Mesenteric fat pad (tissue), 1 donor: ENCODE measurements around the gene DNAJC7. TPM values are rescaled to one million over a fixed set of nuclear protein-coding genes. Genes with fewer than 3 reads are reported as not detected.
A peak's percentile ranks its signal among the peaks of the same experiment; 100 is the strongest.

Source experiments
- DNase-seq: peaks from one replicate; pipeline ENCODE4 v3.0.0-alpha.2; 2020; ENCODE audit warnings: low spot score
- total RNA-seq: library from RNA; stranded (reverse); fragmentation: NEBNext Ultra II Directional; extraction: Animal tissue kit (Norgen Biotek cat#: 25700); gene quantifications from one replicate; pipeline ENCODE4 v1.2.1, GENCODE V29; 2021
- donor health status: DM: yes; HTN: yes; CAD: no.

The DNAJC7 gene
- total RNA-seq, 1 donor from 2014 or later: 74.8 TPM

DNA sequence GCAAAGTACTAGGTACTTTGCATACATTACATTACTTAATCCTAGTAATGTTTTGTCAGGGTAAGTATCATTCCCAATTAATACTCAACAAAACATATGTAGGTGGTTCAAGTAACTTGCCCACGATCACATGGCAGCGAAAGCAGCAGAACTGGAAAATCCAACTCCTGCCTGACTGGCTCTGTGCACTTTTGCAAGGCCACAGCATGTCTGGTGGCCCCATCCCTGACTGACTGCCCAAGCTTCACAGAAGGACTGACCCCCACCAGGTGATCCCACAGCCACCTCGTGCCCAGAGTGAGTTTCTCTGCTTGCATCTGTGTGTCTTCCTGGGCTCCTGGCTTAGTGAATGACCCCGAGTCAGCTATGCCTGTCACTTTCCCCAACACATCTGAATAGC is 39.2 kb downstream of the DNAJC7 start:
- DNase-seq: no peak

DNA sequence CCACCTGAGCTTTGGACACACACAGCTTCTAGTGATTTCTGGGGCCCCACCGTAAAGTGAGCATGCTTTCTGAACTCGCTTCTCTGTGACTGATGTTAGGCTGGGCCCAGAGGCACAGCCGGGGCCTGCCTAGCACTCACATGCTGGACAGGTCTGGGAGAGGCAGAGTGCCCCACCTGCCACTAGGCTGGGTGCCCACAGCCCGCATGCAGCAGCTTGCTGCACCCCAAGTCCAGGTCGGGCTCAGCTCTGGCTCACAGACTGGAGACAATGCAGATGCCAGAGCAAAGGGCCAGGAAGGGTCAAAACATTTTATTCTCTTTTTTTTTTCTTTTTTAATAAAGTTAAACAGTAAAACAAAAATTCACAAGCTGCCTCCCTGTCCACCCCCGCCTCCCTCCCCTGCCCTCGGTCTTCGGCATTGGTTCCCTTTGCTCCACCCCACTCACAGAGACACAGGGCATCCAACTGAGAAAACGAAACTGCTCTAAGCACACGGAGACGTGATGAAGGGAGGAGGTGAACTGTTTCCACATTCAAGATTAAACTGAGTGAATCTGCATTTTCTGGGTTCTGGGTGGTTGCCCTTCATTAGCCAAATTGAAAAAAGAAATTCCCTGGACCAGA is 41.0 kb downstream of the DNAJC7 start:
- DNase-seq: no peak

DNA sequence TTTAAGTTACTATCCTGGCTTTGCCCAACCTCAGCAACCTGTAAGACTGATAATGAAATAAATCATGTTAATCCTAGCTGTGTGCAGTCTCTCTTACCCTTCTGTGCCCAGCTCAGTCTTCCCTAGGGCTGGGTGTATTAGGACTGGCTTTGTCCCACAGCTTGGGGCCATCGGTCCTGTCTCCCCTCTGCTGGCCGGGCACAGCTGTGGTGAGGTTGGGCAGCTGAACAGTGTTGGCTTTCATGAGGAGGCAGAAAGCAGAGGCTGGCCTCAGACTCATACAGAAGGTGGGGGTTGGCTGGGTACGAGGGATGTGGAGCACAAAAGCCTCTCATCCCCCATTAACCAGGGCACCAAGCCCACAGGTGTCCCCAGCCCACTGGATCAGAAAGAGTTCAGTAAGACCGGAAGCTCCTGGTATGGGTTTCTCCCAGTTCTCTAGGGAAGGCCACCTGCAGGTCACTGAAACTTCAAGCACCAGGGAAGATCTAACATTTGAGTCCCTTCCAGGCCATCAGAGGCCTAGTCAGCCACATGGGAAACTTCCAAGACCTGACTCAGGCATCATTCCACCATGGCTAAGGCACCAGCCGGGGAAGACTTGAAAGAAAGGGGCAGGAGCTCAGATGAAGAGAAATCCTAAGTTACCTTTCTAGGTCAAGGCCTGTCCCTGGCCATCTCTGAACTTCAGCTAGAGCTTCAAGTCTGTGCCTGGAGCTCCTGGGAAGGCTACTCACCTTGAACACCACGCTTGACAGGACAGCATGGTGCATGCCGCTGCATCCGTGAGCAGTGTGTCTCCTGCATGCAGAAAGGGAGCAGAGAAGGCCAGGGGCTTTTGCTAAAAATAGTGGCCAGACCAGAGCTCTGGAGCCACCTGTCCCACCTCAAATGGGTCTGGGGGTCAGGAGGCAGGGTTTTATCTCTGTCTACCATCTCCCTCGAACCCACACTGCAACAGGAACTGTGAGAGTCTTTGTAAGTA is 41.8 kb downstream of the DNAJC7 start:
- no peak for DNase-seq

DNA sequence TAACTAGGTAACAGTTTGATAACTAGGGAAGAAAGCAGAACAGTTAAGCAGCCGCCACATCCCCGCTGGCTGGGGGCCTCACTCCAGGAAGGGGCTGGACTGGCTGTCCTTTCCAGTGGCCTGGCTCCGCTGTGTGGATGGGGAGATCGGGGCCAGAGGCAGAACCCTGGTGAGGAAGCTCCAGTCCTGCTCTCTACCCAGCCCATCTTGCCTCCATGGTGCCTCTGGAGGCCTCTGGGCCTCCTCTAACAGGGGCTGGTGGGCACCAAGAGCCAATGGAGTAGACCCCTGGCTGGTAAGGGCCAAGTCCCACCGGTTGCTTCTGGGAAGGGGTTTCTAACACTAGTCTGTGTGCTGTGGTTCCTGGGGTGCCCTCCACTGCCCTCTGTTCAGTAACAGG is 42.6 kb downstream of the DNAJC7 start:
- no peak for DNase-seq

DNA sequence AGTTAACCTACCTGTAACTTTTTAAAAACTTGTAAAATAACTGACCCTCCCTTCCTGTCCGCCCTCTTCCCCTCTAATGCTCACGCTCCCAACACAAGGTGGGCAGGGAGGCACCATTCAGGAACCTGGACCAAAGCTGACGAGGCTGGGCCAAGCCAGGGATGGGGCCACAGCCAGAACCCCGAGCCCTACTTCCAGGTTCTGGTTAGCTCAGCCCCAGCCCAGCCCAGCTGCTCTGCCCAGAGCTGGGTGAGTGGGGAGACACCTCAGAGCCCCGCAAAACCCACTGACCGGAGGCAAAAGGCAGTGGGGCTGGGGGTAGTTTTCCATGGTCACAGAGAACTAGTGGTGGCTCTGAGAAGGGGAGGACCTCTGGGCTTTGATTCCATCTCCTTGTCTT is 43.2 kb downstream of the DNAJC7 start:
- no peak for DNase-seq

DNA sequence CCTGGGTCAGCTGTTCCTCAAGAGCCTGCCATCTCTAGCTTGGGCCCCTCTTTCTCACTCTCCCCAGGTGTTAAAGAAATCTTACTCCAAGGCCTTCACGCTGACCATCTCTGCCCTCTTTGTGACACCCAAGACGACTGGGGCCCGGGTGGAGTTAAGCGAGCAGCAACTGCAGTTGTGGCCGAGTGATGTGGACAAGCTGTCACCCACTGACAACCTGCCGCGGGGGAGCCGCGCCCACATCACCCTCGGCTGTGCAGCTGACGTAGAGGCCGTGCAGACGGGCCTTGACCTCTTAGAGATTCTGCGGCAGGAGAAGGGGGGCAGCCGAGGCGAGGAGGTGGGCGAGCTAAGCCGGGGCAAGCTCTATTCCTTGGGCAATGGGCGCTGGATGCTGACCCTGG is 43.8 kb downstream of the DNAJC7 start:
- no peak for DNase-seq

DNA sequence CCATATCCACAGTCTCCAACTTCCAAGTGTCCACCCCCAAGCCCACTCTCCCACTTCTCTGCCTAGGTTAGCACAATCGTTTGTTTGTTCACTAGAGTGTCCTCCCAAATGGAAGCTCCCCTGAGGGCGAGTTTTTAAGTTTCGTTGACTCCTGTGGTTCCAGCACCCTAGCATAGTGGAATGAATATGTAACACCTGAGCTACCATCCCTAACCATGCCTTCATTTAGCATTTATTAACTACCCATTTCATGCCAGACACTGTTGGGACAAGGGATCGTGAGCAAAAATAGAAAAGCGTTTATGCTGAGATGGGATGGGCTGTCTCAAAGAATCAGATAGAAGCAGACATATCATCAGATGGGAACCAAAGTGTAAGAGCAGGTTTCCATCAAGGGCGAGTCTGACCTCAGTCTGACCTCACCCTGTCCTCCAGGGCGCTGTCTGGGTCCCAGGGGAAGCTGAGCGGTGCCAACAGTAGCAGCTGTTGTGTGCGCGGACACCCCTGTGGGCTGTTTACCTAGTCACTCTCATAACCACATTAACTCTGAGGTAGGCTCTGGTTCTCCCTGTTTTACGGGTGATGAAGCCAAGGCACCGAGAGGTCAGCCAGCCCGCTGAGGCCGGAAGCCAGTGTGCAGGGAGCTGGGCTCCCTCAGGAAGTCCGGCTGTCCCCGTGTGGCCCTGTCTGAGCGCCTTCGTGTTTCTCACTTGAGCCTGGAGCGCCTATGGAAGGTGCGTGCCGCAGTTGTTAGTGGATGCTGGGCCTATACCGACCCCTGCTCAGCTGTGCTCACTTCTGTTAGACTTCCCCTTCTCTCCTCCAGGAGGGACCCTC is 44.5 kb downstream of the DNAJC7 start:
- no peak for DNase-seq

DNA sequence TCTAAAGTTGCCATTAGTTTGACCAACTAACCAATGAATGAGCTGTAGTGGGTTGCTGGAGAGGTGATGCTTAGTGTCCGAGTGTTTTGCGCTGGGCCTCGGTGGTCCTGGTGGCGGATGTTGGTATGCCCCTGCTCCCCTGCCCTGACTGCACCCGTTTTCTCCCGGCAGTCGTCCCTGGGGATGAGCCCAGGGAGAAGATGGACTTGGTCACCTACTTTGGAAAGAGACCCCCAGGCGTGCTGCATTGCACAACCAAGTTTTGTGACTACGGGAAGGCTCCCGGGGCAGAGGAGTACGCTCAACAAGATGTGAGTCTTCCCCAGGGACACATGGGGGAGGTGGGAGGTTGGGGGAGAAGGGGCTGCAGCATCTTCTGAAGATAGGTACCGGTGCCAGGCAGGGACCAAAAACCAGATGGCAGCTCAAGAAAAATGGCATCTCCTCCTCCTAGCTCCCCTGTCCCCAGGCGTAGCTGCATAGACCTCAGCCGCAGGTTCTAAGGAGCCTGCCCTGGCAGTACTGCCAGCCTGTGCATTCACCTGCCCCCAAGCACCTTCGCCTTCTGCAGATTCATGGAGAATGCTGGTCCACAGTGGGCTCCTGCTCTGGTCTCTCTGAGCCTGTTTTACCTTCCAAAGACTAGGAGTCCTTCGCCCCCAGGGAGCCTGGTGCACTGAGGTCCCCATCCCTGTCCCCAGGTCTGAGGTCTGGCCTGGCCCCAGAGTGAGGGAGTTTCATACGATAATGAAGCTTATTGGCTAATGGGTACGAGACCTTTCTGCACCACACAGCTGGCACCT is 45.3 kb downstream of the DNAJC7 start:
- no peak for DNase-seq

DNA sequence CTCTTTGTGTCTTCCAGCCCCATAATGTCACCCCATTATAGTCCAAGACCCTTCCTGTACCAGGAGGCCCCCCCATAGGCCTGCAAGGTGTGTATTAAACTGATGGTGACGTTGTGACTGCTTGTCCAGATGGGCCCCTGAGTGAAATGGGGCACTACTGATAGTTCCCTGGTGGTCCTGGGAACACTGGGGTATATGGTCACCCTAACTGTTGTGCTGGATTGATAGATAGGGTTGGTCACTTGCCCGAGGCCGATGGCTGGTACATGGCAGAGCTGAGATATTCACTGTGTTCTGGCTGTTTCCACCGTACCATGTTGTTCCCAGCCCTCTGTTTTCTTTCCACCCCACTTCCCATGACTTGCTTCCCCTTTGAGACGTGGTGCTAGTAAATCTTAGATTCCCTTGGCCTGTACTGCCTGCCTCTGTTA is 46.3 kb downstream of the DNAJC7 start:
- no peak for DNase-seq

DNA sequence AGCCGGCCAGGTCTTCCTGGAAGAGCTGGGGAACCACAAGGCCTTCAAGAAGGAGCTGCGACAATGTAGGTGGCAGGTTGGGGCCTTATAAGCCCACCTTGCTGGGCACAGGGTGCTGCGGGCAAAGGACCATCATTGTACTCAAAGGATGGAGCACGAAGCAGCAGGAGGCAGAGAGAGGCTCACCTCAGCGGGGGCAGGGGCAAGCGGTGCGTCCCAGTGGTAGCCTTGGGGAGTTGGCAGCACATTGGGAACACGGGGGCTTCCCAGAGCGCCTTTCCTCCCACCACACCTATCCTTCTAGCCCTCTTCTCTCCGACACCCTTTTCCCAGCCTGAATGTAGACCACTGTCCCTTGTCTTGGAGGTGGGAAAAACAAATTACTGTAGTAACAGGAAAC is 48.6 kb downstream of the DNAJC7 start:
- DNase-seq: no peak

DNA sequence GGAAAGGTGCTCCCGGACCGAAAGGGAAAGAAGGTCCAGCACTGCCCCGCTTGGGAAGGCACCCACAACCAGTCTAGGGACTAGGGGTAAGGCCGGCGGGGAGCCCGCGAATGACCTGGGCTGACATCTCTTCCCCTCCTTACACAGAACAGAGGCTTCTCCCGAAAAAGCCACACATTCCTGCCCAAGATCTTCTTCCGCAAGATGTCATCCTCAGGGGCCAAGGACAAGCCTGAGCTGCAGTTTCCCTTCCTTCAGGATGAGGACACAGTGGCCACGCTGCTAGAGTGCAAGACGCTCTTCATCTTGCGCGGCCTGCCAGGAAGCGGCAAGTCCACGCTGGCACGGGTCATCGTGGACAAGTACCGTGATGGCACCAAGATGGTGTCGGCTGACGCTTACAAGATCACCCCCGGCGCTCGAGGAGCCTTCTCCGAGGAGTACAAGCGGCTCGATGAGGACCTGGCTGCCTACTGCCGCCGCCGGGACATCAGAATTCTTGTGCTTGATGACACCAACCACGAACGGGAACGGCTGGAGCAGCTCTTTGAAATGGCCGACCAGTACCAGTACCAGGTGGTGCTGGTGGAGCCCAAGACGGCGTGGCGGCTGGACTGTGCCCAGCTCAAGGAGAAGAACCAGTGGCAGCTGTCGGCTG is 49.2 kb downstream of the DNAJC7 start:
- DNase-seq: no peak

DNA sequence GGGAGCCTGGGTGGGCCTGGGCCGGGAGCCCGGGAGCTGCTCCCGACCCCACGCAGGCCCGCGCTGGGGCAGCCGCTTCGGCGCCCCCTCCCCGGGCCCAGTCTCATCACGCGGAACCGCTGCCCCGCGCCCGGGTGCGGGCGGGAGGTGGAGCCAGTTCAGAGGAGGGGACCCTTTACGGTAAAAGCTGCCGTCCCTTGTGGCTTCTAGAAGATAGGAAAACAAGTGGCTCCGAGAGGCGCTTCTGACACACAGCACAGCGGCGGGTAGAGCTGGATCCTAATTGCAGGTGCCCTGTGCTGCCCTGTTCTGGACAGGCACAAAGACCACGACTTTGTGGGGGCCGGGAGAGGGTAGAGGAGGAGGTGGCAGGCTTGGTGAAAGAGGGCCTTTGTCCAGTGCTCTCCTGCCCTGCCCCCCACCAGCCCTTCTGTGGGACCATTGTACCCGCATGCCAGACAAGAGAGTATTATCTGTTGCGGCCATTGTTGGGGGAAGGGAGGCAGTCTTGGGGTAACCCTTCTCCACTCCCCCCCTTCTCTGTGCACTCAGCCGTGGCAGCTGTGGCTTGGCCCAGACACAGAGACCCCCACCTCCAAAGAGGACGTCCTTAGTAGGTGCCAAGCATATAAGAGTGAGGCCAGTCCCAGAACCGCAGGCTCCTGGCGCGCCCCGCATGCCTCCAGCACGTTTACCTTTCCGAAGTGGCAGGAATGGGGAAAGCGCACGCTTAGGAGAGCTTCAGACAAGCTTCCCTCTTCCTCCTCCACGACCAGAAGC is 49.9 kb downstream of the DNAJC7 start:
- no peak for DNase-seq

DNA sequence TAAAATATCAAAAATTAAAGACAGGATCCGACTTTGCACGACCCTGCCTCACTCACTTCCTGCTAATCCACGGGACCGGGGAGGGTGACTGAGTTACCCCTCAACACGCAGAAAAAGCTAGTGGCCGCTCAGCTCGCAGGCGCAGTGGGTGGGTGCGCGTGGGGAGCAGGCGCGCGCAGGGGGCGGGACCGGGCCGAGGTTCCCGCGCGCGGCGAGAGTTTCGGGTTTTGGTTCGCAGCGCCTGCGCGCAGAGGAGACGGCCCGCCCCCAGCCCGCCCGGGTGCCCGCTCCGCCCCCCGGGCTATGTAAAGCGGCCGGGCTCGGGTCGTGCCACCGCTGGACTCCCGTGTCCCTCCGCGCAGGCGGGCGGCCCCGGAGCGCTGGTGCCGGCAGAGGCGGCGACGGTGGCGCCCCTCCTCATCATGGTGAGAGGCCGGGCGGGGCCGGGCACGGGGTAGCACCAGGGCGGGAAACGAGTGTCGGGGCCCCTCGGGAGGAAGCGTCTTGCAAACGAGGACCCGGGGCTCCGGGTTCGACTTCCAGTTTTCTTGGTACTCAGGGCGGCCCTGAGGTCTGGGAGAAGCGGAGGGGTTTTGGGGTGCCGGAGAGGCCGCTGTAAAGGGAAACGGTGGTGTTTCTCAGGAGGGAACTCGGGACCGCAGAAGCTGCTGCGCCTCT is 50.6 kb downstream of the DNAJC7 start, which contains the start of gene CNP:
CNP (plus strand) TSS at position 333 of the 678 bp plus-strand sequence; CDS start at position 423, 90 bp downstream.
- peak; percentile 98 for DNase-seq

DNA sequence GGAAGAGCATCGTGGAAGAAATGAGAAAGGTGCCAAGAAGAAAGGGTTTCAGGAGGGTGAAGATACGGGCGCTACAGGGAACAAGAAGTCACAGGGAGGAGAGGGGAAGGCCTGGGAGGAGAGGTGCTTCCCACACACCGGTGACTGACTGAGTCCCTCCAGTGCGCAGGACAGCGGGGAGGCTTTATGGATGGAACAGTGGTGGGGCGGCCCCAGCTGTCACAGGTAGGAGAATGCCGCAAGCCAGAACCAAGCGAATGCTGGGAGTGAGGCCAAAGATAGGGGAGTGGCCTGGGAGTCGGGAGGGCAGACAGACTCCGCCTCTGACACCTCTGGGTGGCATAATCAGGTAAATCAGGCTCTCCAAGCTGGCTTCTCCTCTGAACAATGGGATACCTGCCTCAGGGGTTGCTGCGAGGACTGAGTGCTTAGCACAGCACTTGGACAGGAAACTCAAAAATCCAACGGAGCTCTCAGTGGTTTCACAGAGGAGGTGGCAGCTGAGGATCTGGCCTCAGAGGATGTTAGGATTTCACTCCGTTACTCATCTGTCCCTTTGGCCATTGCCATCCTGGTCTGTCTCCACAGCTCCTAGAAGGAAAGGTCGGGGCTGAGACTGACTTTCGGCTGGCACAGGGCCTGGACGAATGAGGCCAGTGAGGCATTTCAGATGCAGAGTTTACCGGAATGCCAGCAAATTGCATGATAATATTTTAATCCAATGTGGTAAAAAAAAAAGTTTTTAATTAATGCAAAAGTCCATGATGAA is 51.4 kb downstream of the DNAJC7 start:
- no peak for DNase-seq

DNA sequence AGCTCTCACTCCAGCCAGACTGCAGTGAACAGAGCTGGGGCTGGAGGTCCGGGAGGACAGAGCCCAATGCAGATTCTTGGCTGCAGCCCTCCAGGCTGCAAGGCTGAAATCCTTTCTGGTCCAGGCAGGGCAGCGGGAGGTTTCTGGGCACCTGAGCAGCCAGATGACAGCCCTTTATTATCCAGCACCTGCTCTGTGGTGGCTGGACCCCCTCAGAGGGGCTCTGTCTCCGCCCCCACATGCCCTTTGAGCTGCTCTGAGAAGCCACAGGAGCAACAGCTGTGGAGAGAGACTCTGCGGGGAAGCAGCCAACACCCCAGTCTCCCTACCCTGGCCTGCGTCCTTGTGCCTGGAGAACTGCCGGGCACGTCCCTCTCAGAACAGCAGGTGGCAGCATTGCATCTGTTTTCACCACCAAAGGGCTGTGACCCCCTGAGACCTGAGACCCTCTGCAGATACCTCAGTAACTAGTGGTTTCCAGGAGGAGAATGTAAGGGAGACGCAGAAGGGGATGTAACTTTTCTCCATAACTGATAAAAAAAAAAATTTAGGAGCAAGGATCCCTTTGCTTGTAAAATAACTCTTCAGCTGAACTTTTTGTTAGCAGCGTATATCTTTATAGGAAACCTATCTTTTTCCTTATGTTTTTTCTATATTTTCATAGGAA is 54.3 kb downstream of the DNAJC7 start:
- DNase-seq: no peak

DNA sequence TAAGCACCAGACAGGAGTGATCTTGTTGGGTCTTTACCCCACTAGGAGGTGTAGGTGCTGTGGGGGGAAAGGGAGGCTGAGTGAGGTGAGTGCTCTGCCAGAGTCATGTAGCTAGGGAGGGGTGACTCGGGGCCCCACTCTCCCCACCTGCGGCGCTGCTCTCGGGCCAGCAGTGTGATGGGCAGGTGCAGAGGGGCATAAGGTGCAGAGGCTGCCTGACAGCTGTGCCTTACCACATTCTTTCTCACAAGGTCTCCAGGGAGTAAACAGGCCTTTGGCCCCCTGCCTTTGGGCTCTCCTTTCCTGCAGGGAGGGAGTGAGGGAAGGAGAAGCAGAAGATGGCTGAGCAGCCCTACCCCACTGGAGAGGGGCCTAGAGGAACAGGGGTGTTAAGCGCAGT is 55.1 kb downstream of the DNAJC7 start:
- DNase-seq: no peak

DNA sequence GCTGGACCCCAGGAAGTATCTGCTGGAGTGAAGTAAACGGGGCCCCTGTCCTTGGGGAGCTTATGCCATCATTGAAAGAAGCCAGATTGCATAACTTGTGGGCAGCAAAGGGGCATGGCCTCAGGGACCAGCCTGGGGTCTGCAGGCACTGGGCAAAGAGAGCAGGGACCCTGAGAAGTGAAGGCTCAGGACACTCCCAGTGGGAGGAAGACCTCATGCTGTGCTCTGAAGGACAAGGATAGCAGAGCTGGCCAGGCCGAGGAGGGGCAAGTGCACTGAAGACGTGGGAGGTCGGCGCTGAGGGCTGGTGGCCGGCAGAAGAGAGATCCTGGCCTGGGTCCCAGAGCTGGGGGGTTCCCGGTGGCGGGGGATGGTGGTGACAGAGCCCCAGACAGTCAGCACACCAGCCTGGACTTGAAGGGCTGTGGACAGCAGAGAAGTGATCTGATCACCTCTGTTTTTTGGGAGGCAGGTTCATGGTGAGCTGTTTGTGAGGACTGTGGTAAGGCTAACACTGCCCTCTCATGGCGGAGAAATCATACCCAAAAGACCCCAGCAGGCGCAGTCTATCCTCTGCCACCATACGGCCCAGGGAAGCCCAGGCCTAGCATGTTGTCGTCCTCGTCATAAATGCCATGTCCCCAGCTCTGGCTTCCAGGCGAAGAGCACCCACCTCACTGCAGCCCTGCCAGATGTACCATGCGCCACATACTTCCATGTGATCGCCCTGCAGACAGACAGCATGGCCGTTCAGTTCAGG is 57.7 kb downstream of the DNAJC7 start:
- DNase-seq: no peak
